Raji (cell line): ENCODE results near the gene SAMD1.

Experiments
- POLR2A ChIP-seq: IDR thresholded peaks from 2 replicates; pipeline ENCODE4 v1.6.1; 2011; ENCODE audit warnings: low read depth, low read length, control low read depth; ENCODE audit not compliant: insufficient read depth

SAMD1 gene

DNA sequence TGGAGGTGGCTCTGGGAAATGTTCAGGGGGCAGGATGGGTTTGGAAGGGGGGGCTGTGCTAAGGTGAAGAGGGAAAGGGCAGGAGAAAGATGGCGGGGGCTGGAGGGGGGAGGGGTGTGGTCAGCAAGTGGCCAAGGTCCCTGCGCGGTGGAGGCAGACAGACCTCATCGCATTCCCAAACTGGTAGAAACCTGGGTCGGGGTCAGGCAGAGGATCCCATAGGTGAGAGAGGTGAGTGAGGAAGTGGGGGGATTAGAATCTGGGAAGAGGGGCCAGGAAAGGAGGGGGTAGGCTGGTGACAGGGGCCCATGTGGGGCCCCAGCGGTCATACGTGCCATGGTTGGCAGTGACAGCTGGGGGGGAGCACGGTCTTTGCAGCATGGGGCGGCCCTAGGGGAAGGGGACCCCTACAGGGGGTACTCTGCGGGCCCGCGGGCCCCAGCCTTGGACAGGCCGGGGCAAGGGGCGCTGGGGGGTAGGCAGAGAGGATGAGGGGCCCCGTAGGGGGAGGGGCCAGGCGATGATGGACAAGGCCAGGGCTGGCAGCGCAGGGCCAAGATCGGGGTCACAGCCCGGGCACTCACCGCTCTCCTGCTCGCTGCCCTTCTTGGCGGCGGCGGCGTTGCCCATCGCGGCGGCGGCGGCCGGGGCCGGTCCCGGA is 26.5 kb upstream of the SAMD1 start:
- no peak for TF ChIP-seq POLR2A

DNA sequence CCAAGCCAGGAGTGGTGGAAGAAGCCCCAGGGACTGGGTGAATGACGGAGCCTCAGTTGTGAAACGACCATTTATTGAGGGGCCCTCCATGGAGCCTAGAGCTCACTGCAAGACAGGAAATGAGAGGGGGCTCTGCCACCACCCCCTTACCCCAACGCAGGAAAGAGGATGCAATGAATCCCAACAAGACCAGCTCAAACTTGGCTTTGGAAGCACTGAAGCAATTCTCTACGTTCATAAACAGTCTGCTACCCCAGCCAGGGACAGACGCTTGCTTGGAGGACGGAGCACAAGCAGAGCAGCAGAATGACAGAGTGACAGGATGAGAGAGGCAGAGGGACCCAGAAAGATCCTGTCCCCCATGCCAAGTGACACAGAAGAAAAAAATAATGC is 26.0 kb upstream of the SAMD1 start:
- TF ChIP-seq POLR2A: no peak

DNA sequence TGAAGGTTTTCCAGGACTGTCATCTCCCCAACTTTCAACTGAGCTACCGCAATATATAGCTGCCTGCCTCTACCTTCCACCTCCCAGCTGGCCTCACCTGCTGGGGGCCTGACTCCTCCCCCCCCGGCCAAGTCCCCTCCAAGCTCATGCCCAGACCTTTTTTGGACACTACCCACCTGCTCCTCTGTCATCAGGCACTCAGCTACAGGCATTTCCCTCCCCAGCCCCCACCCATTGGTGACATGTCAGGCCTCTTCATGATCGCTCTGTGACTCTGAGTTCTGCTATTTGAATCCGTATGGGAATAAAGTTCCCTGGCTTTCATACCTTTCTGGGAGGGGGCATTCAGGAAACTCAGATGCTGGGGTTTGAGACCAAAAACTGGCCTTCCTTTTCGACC is 25.2 kb upstream of the SAMD1 start:
- no peak for TF ChIP-seq POLR2A

DNA sequence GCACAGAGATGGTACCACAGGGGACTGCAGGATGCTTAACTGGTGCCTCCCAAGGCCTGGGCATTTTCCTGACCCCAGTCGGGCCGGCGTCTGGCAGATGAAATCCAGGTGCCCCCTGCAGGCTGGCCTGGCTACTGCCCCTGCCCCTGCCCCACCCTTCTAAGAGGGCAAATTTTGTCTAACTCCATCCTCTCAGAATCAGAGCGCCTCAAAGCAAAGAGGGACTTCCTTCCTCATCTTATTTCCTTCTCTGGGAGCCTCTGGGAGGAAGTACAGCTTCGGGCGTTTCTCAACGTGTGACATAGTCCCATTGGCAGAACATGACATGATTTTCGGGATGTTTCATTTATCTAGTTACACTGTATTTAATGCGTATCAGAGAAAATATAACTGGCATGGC is 24.3 kb upstream of the SAMD1 start:
- TF ChIP-seq POLR2A: no peak

GRCh38 chr19:14114439-14114838 is 23.9 kb upstream of the SAMD1 start:
- no peak for TF ChIP-seq POLR2A

- no peak for TF ChIP-seq POLR2A
Observed at GRCh38 chr19:14113762-14114414, 23.3 kb upstream of the SAMD1 start.

- TF ChIP-seq POLR2A: no peak
Observed at GRCh38 chr19:14112809-14113385, 22.3 kb upstream of the SAMD1 start.

GRCh38 chr19:14112051-14112808 is 21.7 kb upstream of the SAMD1 start:
- TF ChIP-seq POLR2A: no peak

GRCh38 chr19:14111486-14111885 is 20.9 kb upstream of the SAMD1 start:
- TF ChIP-seq POLR2A: no peak

DNA sequence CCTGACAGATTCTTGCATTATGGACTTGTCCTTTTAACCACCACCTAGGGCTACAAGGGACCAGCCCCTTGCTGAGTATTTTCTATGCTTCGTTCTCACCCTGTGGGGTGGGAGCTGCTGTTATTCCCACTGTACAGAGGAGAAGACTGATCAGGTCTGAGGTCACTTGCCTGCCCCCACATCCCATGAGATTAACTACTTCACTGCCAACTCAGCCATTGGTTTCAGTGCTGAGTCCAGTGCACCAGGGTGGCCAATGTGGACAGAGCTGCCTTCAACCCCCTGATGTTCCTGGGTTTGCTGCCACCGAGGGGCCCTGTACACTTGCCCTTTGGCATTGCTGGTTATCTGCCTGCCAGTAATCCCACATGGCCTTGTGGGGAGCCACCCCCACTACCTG is 20.1 kb upstream of the SAMD1 start:
- TF ChIP-seq POLR2A: no peak

DNA sequence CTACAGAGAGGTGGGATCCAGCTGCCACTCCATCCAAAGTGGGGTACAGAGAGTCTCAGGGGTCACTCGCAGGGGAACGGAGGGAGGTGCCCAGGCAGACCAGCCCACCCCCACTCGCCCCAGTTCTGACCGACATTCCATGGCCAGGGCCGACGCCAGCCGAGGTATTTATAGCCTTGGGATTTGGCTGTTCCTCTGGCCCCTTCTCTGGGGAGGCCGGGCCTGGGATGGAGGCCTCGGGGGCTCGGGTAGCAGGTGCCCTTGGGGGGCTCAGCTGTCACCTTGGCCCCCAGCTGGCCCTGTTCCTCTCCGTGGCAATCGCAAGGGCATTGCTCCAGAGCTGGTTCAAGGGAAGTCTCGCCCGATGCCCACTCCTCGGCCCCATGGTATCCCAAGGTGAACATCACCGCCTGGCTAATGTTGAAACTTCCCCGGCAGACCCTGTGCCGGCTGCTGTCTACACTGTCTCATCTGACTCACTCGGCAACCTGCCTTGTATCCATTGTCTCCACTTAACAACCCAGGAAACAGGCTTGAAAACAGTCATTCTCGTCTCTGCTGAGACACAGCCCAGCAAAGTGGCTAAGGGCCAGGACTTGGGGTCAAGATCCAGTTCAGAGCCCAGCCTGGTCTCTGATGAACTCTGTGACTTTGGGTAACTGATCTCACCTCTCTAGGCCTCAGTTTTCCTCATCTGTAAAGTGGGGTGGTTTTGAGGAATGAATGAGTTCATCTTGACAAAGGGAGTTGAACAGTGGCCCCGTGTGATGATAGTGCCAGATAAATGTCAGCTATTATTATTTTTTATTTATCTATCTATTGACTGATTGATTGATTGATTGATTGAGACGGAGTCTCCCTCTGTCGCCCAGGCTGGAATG is 17.3 kb upstream of the SAMD1 start:
- TF ChIP-seq POLR2A: no peak

DNA sequence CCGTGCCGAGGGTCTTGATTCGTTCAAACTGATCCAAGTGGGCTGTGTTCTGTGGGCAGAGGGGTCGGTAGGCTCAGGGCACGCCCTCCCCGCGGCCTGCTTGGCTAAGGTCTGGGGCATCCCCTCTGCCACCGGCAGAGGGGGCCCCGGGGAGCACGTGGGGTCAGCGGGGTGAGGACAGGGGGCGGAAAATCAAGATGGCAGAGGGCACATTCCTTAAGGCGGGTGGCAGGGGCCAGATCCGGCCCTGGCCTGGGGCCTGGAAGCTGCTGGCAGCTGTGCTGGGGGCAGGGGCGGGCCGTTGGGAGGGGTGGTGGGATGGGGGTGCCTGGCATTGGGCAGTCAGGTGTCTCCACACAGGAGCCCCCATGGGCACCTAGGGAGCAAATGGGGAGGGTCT is 16.3 kb upstream of the SAMD1 start:
- no peak for TF ChIP-seq POLR2A

GRCh38 chr19:14105680-14106079 is 15.1 kb upstream of the SAMD1 start:
- no peak for TF ChIP-seq POLR2A

- TF ChIP-seq POLR2A: no peak
Observed at GRCh38 chr19:14103310-14103709, 12.8 kb upstream of the SAMD1 start.

DNA sequence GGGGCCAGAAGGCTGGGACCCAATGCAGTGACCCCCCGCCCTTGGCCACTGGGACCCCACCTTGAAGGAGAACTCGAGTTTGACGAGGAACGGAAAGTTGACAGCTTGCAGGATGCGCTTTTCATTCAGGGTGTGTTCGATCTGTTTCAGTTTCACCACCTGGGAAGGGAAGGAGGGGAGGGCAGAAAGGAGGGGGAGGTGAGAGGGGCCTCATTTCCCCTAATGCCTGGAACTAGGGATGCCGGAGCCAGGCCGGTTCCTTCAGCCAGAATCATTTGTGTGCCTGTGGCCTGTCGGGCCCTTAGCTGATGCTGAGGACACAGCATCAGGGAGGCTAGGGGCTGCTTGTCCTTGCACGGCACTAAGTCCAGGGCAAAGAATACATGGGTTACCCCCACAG is 12.2 kb upstream of the SAMD1 start:
- no peak for TF ChIP-seq POLR2A
